Spleen (tissue), 7 donors: ENCODE results near the gene TEX51.

Experiments used
- CTCF ChIP-seq, 11 experiments: fragments of 200-600 bp in 7 of 11; fragments of 450-650 bp in 4 of 11; sonication (generic) in 4 of 11; IDR thresholded peaks in 8 of 11; conservative IDR thresholded peaks in 3 of 11; 1 replicate in 7 of 11; 2 replicates in 4 of 11; pipeline versions ENCODE4 v1.4.0 to v1.8.0; 2016 to 2021; ENCODE audit warnings: antibody characterized with exemption in 11 of 11, inconsistent platforms in 4 of 11, mild to moderate bottlenecking in 1 of 11
- POLR2A ChIP-seq, 3 donors: fragments of 450-650 bp; IDR thresholded peaks; one replicate each; pipeline ENCODE4 v1.5.1; 2017; ENCODE audit warnings: antibody characterized with exemption in 3 of 3, mild to moderate bottlenecking in 1 of 3
- donor health status: DM: no; HTN: no; CAD: no; lungs with moderate emphysema.
- donor health status: DM: no; HTN: no; CAD: no.
- donor health status: DM: no; HTN: no; CAD: no.

- TF ChIP-seq CTCF (IDR thresholded peaks at IDR 0.05 in 8 of 11, conservative IDR thresholded peaks at IDR 0.05 in 3 of 11): no peak
- TF ChIP-seq POLR2A (IDR thresholded peaks at IDR 0.05): no peak
Observed at GRCh38 chr2:126881591-126881990, 17.1 kb upstream of the TEX51 start.
